ENCODE results near the gene WRNIP1.

DNA sequence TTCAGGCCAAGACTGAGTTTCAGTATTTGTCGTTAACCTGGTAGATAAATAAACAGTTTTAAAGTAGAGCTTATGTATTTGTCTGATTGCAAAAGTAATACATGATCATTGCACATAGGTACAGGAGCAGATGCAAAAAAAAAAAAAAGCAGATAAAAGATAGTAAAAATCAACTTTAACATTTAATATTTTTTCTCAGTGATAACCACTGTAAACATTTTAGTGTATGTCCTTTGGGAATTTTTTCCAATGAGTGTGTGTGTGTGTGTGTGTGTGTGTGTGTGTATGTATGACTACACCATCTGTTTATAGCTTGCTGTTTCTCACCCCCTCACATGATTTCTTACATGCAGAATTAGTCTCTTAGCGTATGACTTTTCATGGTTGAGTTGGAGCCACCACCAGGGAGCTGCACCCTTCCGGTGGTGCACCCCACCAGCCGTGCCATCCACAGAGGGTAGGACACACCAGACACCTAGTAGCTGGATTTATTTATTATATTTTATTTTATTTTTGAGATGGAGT is 26.3 kb downstream of the WRNIP1 start:
- TF ChIP-seq CTCF (conservative IDR thresholded peaks at IDR 0.05 in 1 of 2, IDR thresholded peaks at IDR 0.05 in 1 of 2; ENCODE audit: extremely low read depth in 1 of 2, insufficient read depth in 1 of 2, low read depth in 1 of 2, low read length in 2 of 2) = no peak
- no peak for TF ChIP-seq EZH2 (IDR thresholded peaks at IDR 0.05; ENCODE audit: borderline replicate concordance, low read length)

Data from mammary epithelial cell (primary cell).